ENCODE measurements around the gene POU6F1.
"Not testable (repeated sequence)": the region's sequence is repeated elsewhere in the genome, so short reads cannot be mapped to it uniquely, and the experiment has no call there.

POU6F1 gene

DNA sequence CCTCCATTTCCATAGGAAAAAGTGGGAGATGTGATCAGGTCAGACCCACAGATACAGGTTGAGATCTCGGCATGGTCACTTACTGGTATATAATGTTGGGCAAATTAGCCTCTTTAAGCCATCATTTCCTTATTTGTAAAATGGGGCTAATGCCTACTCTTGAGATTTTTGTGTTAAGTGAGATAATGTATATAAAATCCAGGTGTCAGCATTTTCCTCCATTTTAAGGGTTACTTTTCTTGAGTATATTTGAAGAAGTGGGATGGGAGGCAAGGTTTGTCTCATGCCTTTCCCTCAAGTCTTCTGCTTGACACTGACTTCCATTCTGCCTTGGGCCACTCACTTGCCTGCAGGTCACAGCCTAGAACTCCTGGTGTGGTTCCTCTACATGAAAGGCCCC lies 10.1 kb upstream of the POU6F1 start:
- DNase-seq: no peak

DNA sequence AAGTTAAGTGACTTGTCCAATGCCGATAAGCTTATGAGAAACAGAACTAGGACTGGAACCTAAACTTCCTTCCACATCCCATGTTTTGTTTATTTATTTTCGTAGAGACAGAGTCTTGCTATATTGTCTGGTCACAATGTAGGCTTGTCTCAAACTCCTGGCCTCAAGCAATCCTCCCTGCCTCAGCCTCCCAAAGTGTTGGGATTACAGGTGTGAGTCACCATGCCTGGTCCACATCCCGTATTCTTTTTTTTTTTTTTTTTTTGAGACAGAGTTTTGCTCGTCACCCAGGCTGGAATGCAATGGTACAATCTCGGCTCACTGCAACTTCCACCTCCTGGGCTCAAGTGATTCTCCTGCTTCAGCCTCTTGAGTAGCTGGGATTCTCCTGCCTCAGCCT lies 9.2 kb upstream of the POU6F1 start:
- not testable (repeated sequence) for DNase-seq

DNA sequence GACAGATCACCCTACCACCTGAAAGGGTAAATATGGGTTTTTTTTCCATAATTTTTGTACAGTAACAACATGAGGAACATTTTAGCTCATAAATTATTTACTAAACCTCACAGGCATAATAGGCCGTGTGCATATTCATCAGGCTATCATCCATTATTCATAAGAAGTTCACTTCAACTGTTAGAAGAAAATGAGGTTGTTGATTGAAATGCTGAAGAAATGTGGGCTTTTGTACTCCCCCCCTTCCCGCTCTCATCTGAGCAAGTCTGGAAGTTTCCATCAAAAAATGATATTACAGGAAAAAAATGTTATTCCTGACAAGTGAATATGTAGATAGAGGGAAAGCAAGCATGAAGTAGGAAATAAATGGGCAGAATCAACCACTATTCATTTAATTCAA lies 7.9 kb upstream of the POU6F1 start:
- no peak for DNase-seq

DNA sequence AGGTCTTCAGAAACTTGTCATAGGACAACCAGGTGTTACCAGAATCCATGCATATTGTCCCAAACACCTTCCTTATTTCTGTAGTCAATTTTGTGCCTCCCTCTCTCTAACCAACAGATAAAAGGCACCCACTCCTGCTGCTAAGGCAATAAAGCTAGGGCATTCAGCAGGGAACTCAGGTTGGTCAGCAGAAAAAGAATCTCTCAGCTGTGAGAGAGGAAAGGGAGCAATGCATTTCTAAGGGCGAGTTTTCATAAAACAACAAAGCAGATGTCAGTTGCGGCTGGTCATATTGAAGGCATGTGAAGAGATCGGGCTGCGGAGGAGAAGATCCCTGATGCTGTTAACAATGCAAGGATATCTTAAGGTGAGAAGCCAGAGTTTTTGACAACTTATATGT lies 7.4 kb upstream of the POU6F1 start:
- no peak for DNase-seq

DNA sequence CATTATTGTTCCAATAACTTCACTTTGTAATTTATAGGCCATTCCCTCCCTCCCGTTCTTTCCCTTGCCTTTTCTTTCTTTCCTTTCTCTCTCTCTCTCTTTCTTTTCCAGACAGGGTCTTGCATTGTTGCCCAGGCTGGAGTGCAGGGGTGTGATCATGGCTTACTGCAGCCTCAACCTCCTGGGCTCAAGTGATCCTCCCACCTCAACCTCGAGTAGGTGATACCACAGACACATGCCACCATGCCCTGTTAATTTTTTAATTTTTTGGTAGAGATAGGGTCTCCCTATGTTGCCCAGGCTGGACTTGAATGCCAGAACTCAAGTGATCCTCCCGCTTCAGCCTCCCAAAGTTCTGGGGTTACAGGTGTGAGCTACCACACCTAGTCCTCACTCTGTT lies 6.8 kb upstream of the POU6F1 start:
- no peak for DNase-seq

DNA sequence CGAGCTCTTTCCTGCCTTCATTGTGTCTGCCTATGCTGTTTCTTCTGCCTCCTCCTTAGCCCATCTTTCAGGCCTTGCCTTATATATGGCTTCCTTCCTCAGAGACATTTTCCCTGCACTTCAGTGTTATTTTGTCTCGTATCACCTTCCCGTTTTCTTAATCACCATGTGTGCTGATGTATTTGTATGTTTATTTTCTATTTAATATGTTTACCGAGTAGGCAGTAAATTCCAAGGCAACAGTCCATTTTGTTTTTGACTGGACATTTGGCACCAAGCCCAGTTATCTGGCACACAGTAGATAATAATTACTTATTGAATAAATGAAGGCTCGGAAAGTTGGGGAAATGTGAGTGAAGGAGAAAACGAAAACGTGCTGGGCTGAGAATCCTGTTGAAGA lies 4.6 kb upstream of the POU6F1 start:
- no peak for DNase-seq

DNA sequence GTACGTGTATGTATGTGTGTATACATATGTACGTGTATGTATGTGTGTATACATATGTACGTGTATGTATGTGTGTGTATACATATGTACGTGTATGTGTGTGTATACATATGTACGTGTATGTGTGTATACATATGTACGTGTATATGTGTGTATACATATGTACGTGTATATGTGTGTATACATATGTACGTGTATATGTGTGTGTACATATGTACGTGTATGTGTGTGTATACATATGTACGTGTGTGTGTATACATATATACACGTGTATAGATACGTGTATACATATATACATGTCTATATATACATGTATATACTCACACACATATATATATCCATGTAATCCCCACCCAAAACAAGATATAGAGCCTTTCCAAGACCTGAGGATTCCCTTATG lies 2.0 kb upstream of the POU6F1 start:
- not testable (repeated sequence) for DNase-seq

DNA sequence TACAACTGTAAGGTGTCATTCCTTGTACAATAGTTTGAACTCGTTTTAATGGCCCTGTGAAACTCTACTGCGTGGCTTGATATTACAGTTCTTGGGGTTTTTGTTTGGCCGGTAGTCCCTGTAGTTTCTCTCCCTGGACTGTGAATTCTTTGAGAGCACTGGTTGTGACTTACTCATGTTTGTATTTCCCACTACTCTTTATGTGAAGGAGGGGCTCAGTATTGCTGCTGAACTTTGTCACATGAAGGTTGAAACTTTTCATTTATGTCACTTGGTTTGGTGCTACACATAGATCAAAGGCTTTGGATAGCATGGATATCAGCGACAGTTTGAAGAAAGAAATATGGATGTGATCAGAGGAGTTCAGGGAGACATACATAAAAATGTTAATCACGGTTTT lies 1.5 kb upstream of the POU6F1 start:
- DNase-seq: no peak

DNA sequence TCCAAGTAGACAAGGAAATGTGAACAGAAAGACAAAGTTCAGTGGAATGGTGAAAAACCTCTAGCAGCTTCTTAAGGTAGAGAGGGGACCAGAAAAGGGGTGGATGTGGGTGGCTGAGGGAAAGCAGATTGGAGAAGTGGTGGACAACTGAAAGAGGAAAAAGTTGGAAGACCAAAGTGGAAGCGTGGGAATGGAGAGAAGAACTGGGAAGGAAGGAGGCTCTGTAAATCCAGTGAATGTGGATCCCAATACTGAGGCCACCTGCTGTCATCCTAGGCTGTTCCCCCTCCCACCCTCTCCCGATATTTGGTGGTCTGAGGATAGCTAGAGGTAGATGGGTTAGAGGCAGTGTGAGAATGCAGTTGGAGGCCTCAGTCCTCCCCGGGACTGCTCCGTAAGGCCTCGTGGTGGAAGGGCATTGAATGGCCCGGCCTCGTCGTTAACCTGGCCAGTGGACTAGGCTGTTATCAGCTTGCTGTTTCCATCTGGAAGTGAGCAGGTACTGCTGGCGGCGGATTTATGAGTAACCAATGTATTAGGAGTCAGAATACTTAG lies 822 bp upstream of the POU6F1 start:
- no peak for DNase-seq

DNA sequence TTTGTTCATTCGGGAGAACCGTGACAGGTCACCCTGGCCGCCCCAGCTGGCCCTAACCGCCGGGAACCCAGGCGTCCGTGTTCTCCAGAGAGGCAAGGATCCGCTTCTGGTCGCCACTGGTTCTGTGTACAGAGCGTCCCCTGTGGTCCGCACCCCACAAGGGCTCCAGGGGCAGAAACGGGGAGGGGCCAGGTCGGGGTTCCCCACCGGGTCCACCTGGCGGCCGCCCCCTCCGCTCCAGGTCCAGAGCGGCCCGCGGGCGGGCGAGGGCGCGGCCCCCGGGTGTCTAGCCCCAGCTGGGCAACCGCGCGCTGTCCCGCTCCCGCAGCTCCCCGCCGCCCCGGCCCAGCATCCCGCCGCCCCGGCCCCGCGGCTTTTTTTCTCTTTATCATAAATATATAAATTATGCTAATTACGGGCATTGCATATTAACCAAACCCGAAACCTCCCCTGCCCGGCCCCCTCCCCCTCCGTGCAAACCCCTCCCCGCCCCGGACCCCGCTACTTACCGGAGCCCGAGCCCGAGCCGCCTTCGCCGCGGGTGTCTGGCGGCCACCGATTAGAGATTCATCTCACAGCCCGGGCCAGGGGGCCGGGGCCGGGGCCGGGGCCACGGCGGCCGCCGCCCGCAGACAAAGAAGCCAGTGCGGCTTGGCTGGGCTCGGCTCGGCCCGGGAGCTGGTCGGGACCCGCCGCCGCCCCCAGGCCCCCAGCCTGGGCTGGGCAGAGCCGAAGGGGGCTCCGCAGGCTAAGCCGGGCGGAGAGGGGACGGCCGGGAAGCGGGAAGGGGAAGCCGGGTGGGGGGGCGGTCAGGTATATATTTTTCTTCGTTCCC lies 512 bp downstream of the POU6F1 start:
- peak in 4 of 6 experiments; percentile 25 to 66 (median 61) for DNase-seq

DNA sequence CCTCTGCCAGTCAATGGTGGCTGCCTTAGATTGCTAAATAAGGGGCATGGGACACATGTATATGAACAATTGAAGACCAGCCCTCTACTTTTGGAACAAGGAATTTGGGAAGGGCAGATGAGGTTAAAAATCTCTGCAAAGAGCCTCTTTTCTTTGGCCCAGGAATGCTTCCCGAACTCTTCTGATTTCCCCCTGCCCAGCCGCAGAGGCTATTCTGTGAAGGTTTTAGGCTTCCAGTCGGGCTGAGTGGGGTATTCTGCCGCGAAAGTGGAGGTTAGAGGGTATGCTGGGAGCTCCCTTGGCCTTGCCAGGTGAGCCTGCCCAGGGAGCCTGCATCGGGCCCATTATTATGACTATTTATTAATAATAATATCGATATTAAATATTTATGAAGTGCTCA lies 1.2 kb downstream of the POU6F1 start:
- no peak for DNase-seq

DNA sequence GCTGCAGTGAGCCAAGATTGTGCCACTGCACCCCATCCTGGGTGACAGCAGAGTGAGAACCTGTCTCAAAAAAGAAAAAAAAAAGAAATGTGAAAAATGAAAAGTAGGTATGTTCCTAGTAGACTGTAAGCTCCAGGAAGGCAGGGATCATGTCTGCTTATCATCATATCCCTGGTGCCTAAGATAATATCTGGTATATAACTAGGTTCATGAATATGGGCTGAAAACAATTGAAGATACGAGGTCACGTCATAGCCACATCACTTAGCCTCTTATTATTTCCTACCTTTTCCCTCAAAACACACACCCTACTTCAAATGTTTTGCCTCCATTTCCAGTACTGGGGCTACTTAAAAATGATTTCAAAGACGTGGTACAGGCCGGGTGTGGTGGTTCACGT lies 3.0 kb downstream of the POU6F1 start:
- no peak for DNase-seq

DNA sequence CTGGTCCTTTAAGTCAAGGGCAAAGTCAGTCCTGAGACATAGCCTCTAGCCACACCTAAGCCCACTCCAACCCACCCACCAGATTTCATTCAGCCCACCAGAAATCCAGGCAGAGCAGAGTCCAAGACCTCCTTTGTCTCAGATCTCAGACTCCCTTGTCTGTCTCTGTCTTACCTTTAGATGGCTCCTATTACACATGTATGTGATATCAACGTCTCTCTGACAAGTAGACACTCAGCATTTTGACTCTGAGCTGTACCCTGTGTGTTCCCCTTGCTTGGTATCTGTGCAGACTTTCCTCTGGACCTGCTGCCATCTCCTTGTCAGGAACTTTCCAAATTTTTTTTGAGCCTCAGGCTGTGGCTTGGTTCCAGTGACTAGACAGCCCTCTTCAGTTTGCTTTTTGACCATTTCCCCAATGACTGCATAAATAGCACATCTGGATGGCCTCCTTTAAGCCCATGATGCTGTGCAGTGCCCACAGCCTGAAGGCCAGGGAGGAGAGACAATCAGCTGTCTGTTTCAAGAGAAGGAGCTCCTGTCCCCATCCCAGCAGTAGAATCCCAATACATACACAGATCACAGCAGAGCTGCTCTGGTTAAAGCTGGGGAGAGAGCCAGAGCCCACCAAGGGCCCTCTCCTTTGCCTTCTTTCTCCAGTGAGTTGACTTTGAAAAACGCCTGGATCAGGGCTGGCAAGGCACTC lies 7.0 kb downstream of the POU6F1 start:
- no peak for DNase-seq

DNA sequence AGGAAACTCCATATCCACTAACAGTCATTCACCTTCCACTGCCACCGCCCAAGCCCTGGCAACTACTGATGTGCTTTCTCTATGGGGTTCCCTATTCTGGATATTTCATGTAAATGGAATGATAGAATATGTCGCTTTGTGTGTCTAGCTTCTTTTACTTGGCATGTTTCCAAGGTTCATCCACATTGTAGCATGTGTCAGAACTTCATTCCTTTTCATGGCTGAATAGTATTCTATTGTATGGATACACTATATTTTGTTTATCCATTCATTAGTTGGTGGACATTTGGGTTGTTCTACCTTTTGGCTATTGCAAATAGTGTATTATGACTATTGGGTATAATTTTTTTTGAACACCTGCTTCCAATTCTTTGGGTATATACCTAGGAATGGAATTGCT lies 8.6 kb downstream of the POU6F1 start:
- no peak for DNase-seq

DNA sequence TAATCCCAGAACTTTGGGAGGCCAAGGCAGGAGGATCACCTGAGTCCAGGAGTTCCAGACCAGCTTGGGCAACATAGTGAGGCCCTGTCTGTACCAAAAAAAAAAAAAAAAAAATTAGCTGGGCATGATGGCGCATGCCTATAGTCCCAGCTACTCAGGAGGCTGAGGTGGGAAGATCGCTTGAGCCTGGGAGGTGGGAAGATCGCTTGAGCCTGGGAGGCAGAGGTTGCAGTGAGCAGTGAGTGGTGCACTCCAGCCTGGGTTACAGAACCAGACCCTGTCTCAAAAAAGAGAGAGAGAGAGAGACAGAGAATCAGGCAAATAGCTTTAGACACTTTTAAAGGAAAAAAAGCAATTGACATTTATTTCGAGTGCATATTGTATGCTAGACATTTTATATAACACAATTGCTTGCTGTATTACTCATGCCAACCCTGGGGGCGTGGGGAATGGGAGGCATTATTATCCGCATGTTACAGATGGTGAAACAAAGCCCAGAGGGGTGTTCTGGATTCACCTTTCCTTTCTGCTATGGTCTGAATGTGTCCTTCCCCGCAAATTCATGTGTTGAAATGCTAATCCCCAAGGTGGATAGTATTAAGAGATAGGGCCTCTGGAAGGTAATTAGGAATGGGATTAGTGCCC lies 9.7 kb downstream of the POU6F1 start:
- no peak for DNase-seq

DNA sequence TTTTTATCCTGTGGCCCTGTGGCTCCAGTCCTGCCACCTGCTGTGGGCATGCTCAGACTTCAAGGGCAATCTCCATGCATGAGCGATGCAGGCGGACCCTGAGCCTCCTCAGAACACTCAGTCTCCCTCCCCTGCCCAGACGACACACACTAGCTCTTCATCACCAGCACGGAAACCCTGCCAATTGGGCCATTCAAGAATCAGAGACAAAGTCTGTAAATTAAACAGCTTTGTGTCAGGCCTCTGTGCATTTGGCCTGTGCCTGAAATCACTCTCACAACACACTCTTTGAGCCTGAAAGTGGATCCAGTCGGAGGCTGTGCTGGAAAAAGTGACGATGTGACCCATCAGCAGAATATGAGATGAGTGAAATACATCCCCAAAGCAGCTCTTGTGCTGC lies 12.5 kb downstream of the POU6F1 start:
- no peak for DNase-seq

DNA sequence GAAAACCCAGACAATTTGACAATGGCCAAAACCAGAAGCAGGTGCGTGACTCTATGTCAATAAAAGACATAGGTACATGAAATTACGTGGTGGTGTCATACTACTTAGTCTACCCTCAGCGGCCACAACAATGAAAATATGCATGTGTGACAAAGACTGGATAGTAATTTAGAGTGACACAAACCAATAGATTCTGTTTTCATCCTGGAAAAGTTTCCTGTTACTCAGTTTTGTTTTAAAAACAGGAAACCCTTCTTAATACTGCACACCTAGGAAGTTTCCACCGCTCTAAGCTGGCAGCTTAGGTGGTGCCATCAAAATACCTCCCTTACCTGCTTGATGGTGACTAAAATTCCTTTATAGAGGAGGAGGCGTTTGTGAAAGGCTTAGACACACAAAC lies 15.1 kb downstream of the POU6F1 start:
- peak in 3 of 6 experiments; percentile 16 to 53 (median 22) for DNase-seq

DNA sequence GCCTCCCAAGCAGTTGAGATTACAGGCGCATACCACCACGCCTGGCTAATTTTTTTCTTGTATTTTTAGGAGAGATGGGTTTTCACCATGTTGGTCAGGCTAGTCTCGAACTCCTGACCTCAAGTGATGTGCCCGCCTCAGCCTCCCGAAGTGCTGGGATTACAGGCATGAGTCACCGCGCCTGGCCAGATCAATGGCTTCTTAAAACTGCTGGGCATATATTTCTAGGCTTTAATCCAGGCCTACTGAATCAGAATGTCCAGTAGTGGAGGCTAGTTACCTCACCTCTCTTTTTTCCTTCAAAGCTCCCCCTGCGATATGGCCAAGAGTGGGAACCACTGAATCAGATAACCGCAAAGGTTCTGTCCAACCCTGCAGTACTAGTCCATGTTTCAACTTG lies 17.1 kb downstream of the POU6F1 start:
- no peak for DNase-seq

DNA sequence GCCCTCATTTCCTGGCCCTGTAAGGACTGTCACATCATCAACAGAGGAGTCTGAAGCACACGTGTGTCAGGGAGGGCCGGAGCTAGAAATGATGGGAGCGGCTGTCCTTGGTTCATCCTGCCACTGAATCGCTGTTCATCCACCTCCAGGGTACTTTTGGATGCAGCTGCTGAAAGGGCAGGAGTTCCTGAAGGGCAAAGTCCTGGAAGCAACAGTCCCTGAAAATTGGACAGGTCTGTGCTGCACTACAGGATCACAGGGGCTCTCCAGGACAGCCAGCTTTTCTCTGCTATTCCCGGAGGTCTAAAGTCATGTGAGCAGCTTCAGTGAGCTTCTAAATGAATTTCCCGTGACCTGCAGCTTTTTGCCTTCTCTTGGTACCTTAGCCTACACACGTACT lies 17.7 kb downstream of the POU6F1 start:
- no peak for DNase-seq

DNA sequence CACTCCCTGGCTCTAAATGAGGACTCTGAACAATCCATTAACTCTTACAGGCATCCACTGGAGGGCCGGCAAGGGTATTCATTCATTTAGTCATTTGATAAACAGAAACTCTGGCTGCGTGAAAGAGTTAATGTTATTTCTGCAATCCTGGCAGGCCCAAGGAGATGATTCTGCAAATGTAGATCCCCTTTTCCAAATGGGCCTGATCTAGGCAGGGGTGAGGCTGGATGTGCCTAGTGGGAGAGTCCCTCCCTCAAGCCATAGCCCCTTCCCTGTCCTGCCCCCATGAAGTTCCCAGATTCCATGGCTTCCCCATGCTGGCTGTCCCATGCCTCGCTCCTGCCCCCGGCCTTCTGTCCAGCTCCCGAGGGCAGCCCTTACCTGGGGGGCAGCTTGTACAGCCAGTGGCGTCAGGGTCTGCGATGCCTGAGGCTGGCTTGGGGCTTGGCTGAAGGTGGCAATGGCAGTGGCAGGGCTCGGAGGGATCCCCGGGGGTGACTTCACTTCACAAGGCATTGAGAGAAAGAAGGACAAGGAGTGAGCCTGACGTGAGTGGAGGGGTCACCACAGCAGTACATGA lies 18.4 kb downstream of the POU6F1 start:
- DNase-seq: no peak

DNA sequence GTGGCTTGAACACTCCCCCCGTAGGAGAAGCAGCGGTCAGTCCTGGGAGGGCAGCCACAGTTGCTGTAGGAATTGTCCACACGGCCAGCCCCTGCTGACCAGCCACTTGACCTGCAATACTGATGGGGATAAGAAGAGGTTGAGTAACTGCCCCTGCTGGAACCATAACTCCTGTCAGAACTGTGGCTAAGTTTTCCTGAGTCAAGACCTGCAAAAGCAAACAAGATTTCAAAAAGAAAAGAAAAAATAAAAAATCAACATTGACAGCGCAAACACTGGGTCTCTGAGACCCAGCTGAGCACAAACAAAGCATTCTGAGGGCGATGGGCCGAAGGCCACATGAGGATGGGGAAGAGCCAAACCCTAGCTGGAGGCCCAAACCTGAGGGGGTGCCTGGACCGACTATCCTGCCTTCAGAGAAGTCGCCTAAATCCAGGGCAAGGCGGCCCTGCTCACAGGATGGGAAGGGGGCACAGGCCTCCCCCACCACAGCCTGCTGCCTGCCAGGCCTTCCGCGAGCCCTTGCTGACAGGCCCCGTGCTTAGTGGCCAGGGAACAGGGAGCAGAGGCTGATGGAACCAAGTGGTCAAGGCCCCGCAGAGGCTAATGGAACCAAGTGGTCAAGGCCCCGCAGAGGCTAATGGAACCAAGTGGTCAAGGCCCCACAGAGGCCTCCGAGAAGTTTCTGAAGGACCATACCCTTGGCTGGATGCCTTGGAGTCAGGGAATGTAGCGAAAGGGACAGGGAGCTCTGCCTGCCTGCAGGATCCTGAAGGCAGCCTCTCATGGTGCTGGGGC lies 19.1 kb downstream of the POU6F1 start:
- DNase-seq: no peak

All from stimulated activated naive CD4-positive, alpha-beta T cell (primary cell).